ENCODE measurements around the gene USP31.
"Not testable (repeated sequence)": the region's sequence is repeated elsewhere in the genome, so short reads cannot be mapped to it uniquely, and the experiment has no call there.

The USP31 gene

DNA sequence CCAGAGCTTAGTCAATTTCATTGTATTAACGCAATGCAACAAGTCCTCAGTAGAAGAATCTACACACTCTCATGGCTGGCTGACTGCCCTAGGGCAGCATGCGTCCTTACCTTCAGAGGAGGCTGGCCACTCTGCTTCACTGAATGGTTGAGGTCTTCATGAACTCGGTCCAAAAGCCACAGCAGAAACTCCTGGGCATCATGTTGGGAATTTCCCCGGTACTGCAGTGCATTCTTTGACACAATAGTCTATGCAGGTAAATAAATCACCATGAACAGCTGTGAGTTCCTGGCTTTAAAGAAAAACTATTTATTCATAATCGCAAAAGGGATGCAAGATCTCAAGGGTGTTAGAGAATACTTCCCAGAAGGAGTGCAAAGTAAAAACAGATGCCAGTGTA, 41.3 kb downstream of the USP31 start:
- no peak for DNase-seq (ENCODE audit: extremely low read depth, low read depth)
- TF ChIP-seq, protein P1, sequence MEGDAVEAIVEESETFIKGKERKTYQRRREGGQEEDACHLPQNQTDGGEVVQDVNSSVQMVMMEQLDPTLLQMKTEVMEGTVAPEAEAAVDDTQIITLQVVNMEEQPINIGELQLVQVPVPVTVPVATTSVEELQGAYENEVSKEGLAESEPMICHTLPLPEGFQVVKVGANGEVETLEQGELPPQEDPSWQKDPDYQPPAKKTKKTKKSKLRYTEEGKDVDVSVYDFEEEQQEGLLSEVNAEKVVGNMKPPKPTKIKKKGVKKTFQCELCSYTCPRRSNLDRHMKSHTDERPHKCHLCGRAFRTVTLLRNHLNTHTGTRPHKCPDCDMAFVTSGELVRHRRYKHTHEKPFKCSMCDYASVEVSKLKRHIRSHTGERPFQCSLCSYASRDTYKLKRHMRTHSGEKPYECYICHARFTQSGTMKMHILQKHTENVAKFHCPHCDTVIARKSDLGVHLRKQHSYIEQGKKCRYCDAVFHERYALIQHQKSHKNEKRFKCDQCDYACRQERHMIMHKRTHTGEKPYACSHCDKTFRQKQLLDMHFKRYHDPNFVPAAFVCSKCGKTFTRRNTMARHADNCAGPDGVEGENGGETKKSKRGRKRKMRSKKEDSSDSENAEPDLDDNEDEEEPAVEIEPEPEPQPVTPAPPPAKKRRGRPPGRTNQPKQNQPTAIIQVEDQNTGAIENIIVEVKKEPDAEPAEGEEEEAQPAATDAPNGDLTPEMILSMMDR (IDR thresholded peaks at IDR 0.05; ENCODE audit: low read depth, low read length), result no peak

DNA sequence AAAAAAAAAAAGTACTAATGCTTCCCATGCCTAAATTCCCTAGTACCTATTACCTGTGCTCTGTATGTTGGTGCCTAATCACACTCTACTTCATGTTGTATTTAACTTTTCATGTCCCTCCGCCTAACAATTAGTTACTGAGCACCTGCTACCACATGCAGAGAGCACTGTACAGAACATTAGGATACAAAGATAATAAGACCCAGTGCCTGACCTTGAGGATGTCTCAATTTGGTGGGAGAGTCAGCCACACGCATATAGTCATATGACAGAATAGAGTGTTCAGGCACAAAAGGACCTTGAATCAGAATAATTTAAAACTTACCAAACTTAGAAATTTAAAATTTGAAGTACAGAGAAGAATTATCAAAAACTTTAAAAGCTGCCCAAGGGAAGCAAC, 42.1 kb downstream of the USP31 start:
- TF ChIP-seq, protein P1 (IDR thresholded peaks at IDR 0.05; ENCODE audit: low read depth, low read length), result no peak
- no peak for DNase-seq (ENCODE audit: extremely low read depth, low read depth)

DNA sequence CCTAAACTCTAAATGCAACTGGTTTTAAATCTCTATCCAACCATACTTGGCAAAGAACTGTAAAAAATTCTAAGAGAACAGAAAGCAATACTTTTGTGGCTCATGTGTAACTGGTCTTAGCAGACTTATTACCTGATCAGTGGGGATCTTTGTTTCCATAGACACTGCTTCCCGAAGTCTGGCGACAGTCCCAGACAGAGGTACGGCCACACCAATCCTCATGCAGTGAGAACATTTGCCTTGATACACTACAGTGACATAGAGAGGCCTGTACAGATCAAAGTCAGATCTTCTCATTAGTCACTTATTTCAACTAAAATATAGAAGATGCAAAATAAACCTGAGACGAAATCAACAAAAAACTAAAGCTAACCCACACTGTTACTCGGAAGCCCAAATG, 43.9 kb downstream of the USP31 start:
- DNase-seq (ENCODE audit: extremely low read depth, low read depth), result no peak
- TF ChIP-seq, protein P1 (IDR thresholded peaks at IDR 0.05; ENCODE audit: low read depth, low read length), result no peak

DNA sequence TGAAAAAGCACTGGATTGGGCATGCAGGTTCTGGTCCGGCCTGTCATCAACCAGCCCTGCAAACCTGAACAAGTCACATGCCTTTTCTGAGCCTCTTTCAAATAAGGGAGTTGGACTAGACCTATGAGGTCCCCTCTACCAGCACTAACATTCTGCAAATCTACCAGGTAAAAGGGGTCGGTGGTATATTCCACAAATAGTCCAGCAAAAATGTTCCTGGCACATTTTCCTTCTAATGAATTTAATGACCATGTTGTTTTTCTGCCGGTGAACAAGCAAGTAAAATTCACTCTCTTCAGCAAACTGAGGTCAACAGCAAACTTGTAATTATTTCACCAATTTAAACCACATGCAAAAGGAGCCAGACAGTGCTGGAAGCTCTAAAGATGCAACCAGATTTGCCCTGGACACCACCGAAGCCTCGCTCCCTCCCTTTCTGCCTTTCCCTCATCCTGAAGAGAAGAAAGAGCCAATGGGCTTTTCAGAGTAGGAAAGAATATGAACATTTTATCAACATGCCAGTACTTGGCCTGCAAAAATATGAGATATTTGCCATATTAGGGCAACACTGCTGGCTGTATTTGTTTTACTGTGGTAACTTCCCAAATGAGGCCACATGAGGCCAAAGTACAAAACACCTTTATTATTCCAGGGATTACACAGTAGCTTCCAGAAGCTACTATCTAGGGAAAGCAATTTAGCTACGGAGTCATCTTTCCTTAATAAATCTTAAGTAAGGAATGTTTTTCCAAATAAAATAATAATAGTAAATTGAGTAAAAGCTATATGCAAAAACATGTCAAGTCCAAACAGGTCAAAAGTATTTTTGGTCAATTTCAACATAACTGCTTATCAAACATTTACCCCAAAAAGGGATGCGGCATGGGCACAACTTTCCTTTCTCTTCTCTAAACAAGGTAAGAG, 45.0 kb downstream of the USP31 start:
- TF ChIP-seq, protein P1 (IDR thresholded peaks at IDR 0.05; ENCODE audit: low read depth, low read length), result no peak

DNA sequence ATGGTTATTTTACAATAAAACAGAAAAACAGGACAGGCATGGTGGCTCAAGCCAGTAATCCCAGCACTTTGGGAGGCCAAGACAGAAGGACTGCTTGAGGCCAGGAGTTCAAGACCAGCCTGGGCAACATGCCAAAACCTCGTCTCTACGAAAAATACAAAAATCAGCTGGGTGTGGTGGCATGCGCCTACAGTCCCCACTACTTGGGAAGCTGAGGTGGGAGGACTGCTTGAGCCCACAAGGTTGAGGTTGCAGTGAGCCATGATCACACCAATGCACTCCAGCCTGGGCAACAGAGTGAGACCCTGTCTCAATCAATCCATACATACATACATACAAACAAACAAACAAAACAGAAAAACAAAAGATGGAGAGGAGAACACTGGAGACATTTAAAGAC, 45.6 kb downstream of the USP31 start:
- TF ChIP-seq, protein P1 (IDR thresholded peaks at IDR 0.05; ENCODE audit: low read depth, low read length), result no peak
- no peak for DNase-seq (ENCODE audit: extremely low read depth, low read depth)

More for the DNA sequence above, 45.0 kb downstream of the USP31 start:
- DNase-seq (ENCODE audit: extremely low read depth, low read depth), result no peak

DNA sequence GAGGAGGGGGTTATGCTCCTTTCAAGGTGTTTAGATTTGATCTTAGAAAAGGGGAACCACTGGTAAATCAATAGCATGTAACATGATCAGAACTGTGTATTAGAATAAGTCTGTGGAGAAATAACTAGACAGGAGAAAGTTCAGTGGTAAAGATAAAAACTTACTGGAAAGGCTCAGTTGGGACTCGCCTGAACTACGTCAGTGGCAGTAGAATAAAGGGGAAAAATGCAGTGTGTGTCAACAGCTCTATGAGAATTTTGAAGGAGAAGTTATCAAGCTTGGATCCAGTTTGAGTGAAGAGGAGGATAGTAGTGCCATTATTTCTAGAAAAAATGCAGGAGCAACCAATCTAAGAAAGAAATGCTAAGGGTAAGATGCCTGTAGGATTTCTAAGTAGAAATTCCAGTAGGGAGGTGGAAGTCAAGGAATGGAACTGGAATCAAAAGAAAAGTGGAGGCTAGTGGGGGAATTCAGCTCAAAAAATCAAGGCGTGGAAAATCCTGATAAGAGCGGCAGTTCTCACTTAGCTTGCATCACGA, 48.2 kb downstream of the USP31 start:
- TF ChIP-seq, protein P1 (IDR thresholded peaks at IDR 0.05; ENCODE audit: low read depth, low read length), result no peak
- no peak for DNase-seq (ENCODE audit: extremely low read depth, low read depth)

DNA sequence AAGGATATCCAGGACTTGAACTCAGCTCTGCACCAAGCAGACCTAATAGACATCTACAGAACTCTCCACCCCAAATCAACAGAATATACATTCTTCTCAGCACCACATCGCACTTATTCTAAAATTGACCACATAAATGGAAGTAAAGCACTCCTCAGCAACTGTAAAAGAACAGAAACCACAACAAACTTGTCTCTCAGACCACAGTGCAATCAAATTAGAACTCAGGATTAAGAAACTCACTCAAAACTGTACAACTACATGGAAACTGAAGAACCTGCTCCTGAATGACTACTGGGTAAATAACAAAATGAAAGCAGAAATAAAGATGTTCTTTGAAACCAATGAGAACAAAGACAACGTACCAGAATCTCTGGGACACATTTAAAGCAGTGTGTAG, 52.8 kb downstream of the USP31 start:
- DNase-seq (ENCODE audit: extremely low read depth, low read depth), result not testable (repeated sequence)

DNA sequence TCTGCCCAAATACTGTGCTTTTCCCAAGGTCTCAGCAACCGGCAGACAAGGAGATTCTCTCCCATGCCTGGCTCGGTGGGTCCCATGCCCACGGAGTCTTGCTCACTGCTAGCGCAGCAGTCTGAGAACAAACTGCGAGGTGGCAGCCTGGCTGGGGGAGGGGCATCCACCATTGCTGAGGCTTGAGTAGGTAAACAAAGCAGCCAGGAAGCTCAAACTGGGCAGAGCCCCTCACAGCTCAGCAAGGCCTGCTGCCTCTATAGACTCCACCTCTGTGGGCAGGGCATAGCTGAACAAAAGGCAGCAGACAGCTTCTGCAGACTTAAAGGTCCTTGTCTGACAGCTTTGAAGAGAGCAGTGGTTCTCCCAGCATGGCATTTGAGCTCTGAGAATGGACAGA, 55.1 kb downstream of the USP31 start:
- DNase-seq (ENCODE audit: extremely low read depth, low read depth), result not testable (repeated sequence)
